Naive thymus-derived CD4-positive, alpha-beta T cell (primary cell): ENCODE data around the gene RIPK3. TPM values are rescaled to one million over a fixed set of nuclear protein-coding genes. Genes with fewer than 3 reads are reported as not detected.

Experiments
- ATAC-seq: fragments of 150-1000 bp; cut with Tn5 transposase; 2 replicates; pipeline ENCODE4 v1.10.0; 2021; ENCODE audit warnings: mild to moderate bottlenecking, moderate library complexity
- CTCF ChIA-PET: fragments of 350-600 bp; sonication (Branson Sonifier 250); formaldehyde crosslinking; loops from one replicate; lab custom pipeline; 2021; ENCODE audit warnings: antibody characterized with exemption; lab: Charles Lee
- POLR2A ChIA-PET: fragments of 350-600 bp; sonication (Branson Sonifier 250); formaldehyde crosslinking; loops from one replicate; lab custom pipeline; 2021; ENCODE audit warnings: antibody characterized with exemption, inconsistent platforms; lab: Charles Lee
- DNase-seq, 9 donors: peaks; one replicate each; pipeline versions ENCODE4 v3.0.0 to v3.0.0-alpha.2; 2020 to 2022; ENCODE audit warnings: mixed read lengths in 1 of 9
- H3K27ac ChIP-seq: one replicate; pipeline ENCODE4 v1.7.0; 2013; ENCODE audit warnings: mild to moderate bottlenecking, low read depth, low read length, moderate library complexity
- H3K27me3 ChIP-seq, 2 donors: one replicate each; pipeline ENCODE4 v1.7.0; 2013; ENCODE audit warnings: low read length in 2 of 2, mild to moderate bottlenecking in 2 of 2, moderate library complexity in 2 of 2; ENCODE audit not compliant: control insufficient read depth in 2 of 2, insufficient read depth in 2 of 2
- H3K36me3 ChIP-seq, 3 experiments: 1 replicate in 2 of 3; 2 replicates in 1 of 3; pipeline ENCODE4 v1.7.0; 2013; ENCODE audit warnings: low read length in 3 of 3, mild to moderate bottlenecking in 3 of 3, moderate library complexity in 1 of 3; ENCODE audit not compliant: insufficient read depth in 3 of 3, control insufficient read depth in 2 of 3
- H3K4me1 ChIP-seq, 2 donors: one replicate each; pipeline ENCODE4 v1.7.0; 2013; ENCODE audit warnings: low read length in 2 of 2, mild to moderate bottlenecking in 2 of 2, moderate library complexity in 1 of 2; ENCODE audit not compliant: control insufficient read depth in 2 of 2, insufficient read depth in 2 of 2
- H3K4me3 ChIP-seq: 2 replicates; pipeline ENCODE4 v1.7.0; 2013; ENCODE audit warnings: mild to moderate bottlenecking, low read length
- H3K9me3 ChIP-seq, 3 experiments: 1 replicate in 2 of 3; 2 replicates in 1 of 3; pipeline ENCODE4 v1.7.0; 2013; ENCODE audit warnings: low read length in 3 of 3; ENCODE audit not compliant: control insufficient read depth in 2 of 3
- H3K27ac Mint-ChIP-seq, 9 donors: one replicate each; pipeline ENCODE4 v1.8.0; 2020 to 2022; ENCODE audit warnings: mixed read lengths in 9 of 9, mild to moderate bottlenecking in 8 of 9, moderate library complexity in 5 of 9, inconsistent platforms in 2 of 9
- H3K27me3 Mint-ChIP-seq, 5 donors: one replicate each; pipeline ENCODE4 v1.8.0; 2021 to 2022; ENCODE audit warnings: mixed read lengths in 5 of 5, mild to moderate bottlenecking in 1 of 5
- H3K36me3 Mint-ChIP-seq, 5 donors: one replicate each; pipeline ENCODE4 v1.8.0; 2020 to 2022; ENCODE audit warnings: mixed read lengths in 5 of 5, mild to moderate bottlenecking in 3 of 5, inconsistent platforms in 1 of 5
- H3K4me1 Mint-ChIP-seq, 7 donors: one replicate each; pipeline ENCODE4 v1.8.0; 2020 to 2022; ENCODE audit warnings: mixed read lengths in 7 of 7, mild to moderate bottlenecking in 3 of 7, inconsistent platforms in 1 of 7
- H3K4me3 Mint-ChIP-seq, 10 donors: one replicate each; pipeline ENCODE4 v1.8.0; 2020 to 2022; ENCODE audit warnings: mild to moderate bottlenecking in 10 of 10, mixed read lengths in 10 of 10, moderate library complexity in 6 of 10, inconsistent platforms in 2 of 10
- H3K9me3 Mint-ChIP-seq, 11 donors: one replicate each; pipeline ENCODE4 v1.8.0; 2020 to 2022; ENCODE audit warnings: mixed read lengths in 11 of 11, mild to moderate bottlenecking in 4 of 11, inconsistent platforms in 1 of 11, moderate library complexity in 1 of 11
- intact Hi-C, 2 donors: fragments of 100-400 bp; cut with micrococcal nuclease; formaldehyde crosslinking; loops; one replicate each; pipeline ENCODE4 v1.15.1; 2023
- polyA plus RNA-seq, 2 donors: library from polyadenylated mRNA; unstranded; fragments of 300-500 nt; fragmentation: Illumina TruSeq; gene quantifications; one replicate each; pipeline ENCODE4 v1.2.3, GENCODE V29; 2021
- total RNA-seq, 6 experiments: library from RNA in 5 of 6; stranded (reverse) in 5 of 6; gene quantifications; 1 replicate in 5 of 6; 2 replicates in 1 of 6; pipeline ENCODE4 v1.2.3 and lab custom pipeline; 2021 to 2026

The RIPK3 gene
- total and polyA plus RNA-seq, 7 experiments from 2014 or later, result 8.2 to 47.5 (median 33.0) TPM

GRCh38 chr14:24366721-24367513, 27.1 kb upstream of the RIPK3 start:
- ChIA-PET POLR2A (interaction anchor here (0.5 to 2.1 kb wide), 4 partner anchors 32 to 64 kb away, joined by 3 to 27 read pairs (median 5); partner anchors contain the start of genes ADCY4, CBLN3 and KHNYN), CTCF (interaction anchor here (0.7 to 2.3 kb wide), 3 partner anchors 53 to 65 kb away, joined by 3 to 19 read pairs (median 3); no protein-coding TSS in a partner anchor)
- Mint-ChIP-seq H3K27me3 (peaks cover 33 to 67% (median 43%) of the 10 kb centered on the region in 5 donors), H3K27ac (peak overlapping the region in 1 of 9 donors; percentile 45), H3K4me1 (peaks cover 23 to 36% (median 29%) of the 10 kb centered on the region in 7 donors), H3K9me3 (peaks cover 0 to 2% (median 0%) of the 10 kb centered on the region in 11 donors), H3K36me3 (no peaks in the 10 kb centered on the region), H3K4me3 (peak overlapping the region; percentile 54 to 88 (median 82))
- DNase-seq, result peak in 7 of 9 donors; percentile 12 to 25 (median 19)
- peak overlapping the region; percentile 43 for H3K4me3 ChIP-seq
- H3K36me3 ChIP-seq, result no peaks in the 10 kb centered on the region
- peaks cover 10 to 23% of the 10 kb centered on the region in 2 donors for H3K27me3 ChIP-seq
- ATAC-seq, result peak; percentile 51
- peaks cover 12 to 26% of the 10 kb centered on the region in 2 donors for H3K4me1 ChIP-seq
- intact Hi-C loops, result loop anchor here in 1 of 2 donors (2.0 to 5.0 kb wide), 3 partner anchors 26 to 45 kb away; no protein-coding TSS in a partner anchor
- H3K27ac ChIP-seq, result no peak overlapping the region
- no peaks in the 10 kb centered on the region for H3K9me3 ChIP-seq

- ChIA-PET CTCF (interaction anchor here (0.7 to 2.3 kb wide), 4 partner anchors 53 to 1117 kb away, joined by 3 to 19 read pairs (median 3); no protein-coding TSS in a partner anchor), POLR2A (interaction anchor here (0.5 to 2.1 kb wide), 4 partner anchors 31 to 64 kb away, joined by 3 to 27 read pairs (median 5); partner anchors contain the start of genes ADCY4, CBLN3 and KHNYN)
- no peak overlapping the region for H3K27ac Mint-ChIP-seq
- H3K9me3 Mint-ChIP-seq, result peaks cover 0 to 2% (median 0%) of the 10 kb centered on the region in 11 donors
- no peaks in the 10 kb centered on the region for H3K36me3 Mint-ChIP-seq
- H3K27me3 Mint-ChIP-seq, result peaks cover 38 to 70% (median 49%) of the 10 kb centered on the region in 5 donors
- H3K9me3 ChIP-seq, result no peaks in the 10 kb centered on the region
- H3K4me1 ChIP-seq, result peaks cover 12 to 26% of the 10 kb centered on the region in 2 donors
- intact Hi-C loops, result loop anchor here in 1 of 2 donors (2.0 to 5.0 kb wide), 3 partner anchors 26 to 46 kb away; no protein-coding TSS in a partner anchor
- peaks cover 10 to 23% of the 10 kb centered on the region in 2 donors for H3K27me3 ChIP-seq
- DNase-seq, result peak in 2 of 9 donors; percentile 8 to 23
- H3K36me3 ChIP-seq, result no peaks in the 10 kb centered on the region
- H3K4me3 ChIP-seq, result peak overlapping the region; percentile 43
- peaks cover 23 to 36% (median 29%) of the 10 kb centered on the region in 7 donors for H3K4me1 Mint-ChIP-seq
- no peak for ATAC-seq
- H3K4me3 Mint-ChIP-seq, result peak overlapping the region in 9 of 10 donors; percentile 14 to 84 (median 81)
- no peak overlapping the region for H3K27ac ChIP-seq
Observed at GRCh38 chr14:24366413-24366720, 26.6 kb upstream of the RIPK3 start.

- peak overlapping the region in 3 of 9 donors; percentile 12 to 48 (median 19) for H3K27ac Mint-ChIP-seq
- H3K4me3 ChIP-seq, result no peak overlapping the region
Observed at GRCh38 chr14:24365600-24366412, 26.0 kb upstream of the RIPK3 start.

GRCh38 chr14:24364841-24365240, 25.1 kb upstream of the RIPK3 start:
- ATAC-seq (no peak), DNase-seq (no peak)
- no peaks in the 10 kb centered on the region for H3K36me3 ChIP-seq
- H3K27ac ChIP-seq, result no peak overlapping the region
- Mint-ChIP-seq H3K27ac (no peak overlapping the region), H3K4me3 (peak overlapping the region in 1 of 10 donors; percentile 21), H3K9me3 (peaks cover 0 to 10% (median 4%) of the 10 kb centered on the region in 11 donors), H3K4me1 (peaks cover 23 to 36% (median 29%) of the 10 kb centered on the region in 7 donors), H3K27me3 (peaks cover 42 to 73% (median 56%) of the 10 kb centered on the region in 5 donors), H3K36me3 (peaks cover 0 to 5% (median 0%) of the 10 kb centered on the region in 5 donors)
- H3K27me3 ChIP-seq, result peaks cover 10 to 23% of the 10 kb centered on the region in 2 donors
- ChIA-PET POLR2A (interaction anchor here (2.1 kb wide), 1 partner anchor 66 kb away, joined by 27 read pairs; the partner anchor contains the start of genes CBLN3 and KHNYN), CTCF (interaction anchor here (0.8 to 2.3 kb wide), 2 partner anchors 33 to 67 kb away, joined by 3 to 19 read pairs; no protein-coding TSS in a partner anchor)
- intact Hi-C loops, result loop anchor here (1.0 to 5.0 kb wide), 3 partner anchors 47 to 71 kb away; no protein-coding TSS in a partner anchor
- peaks cover 12 to 26% of the 10 kb centered on the region in 2 donors for H3K4me1 ChIP-seq
- H3K9me3 ChIP-seq, result peaks cover 0 to 5% (median 0%) of the 10 kb centered on the region in 3 experiments
- H3K4me3 ChIP-seq, result no peak overlapping the region

More at GRCh38 chr14:24365600-24366412, 26.0 kb upstream of the RIPK3 start:
- no peak overlapping the region for H3K27ac ChIP-seq
- ATAC-seq, result peak; percentile 81
- peaks cover 10 to 23% of the 10 kb centered on the region in 2 donors for H3K27me3 ChIP-seq
- H3K4me1 ChIP-seq, result peaks cover 12 to 26% of the 10 kb centered on the region in 2 donors
- peaks cover 0 to under 1% (median 0%) of the 10 kb centered on the region in 5 donors for H3K36me3 Mint-ChIP-seq
- CTCF ChIA-PET, result interaction anchor here (0.6 to 2.3 kb wide), 6 partner anchors 34 to 1116 kb away, joined by 3 to 19 read pairs (median 3); no protein-coding TSS in a partner anchor
- DNase-seq, result peak; percentile 25 to 56 (median 38)
- peaks cover 23 to 36% (median 29%) of the 10 kb centered on the region in 7 donors for H3K4me1 Mint-ChIP-seq
- no peaks in the 10 kb centered on the region for H3K9me3 ChIP-seq
- H3K4me3 Mint-ChIP-seq, result peak overlapping the region; percentile 50 to 85 (median 82)
- H3K9me3 Mint-ChIP-seq, result peaks cover 0 to 2% (median 0%) of the 10 kb centered on the region in 11 donors
- intact Hi-C loops, result loop anchor here (1.0 to 5.0 kb wide), 5 partner anchors 25 to 70 kb away; no protein-coding TSS in a partner anchor
- no peaks in the 10 kb centered on the region for H3K36me3 ChIP-seq
- H3K27me3 Mint-ChIP-seq, result peaks cover 37 to 67% (median 52%) of the 10 kb centered on the region in 5 donors
- POLR2A ChIA-PET, result interaction anchor here (0.5 to 2.1 kb wide), 5 partner anchors 26 to 76 kb away, joined by 3 to 27 read pairs (median 3); partner anchors contain the start of genes ADCY4, CBLN3 and KHNYN

- Histone ChIP-seq H3K9me3 (peaks cover 0 to 7% (median 0%) of the 10 kb centered on the region in 3 experiments), H3K27me3 (peaks cover 10 to 23% of the 10 kb centered on the region in 2 donors), H3K27ac (no peak overlapping the region), H3K4me3 (no peak overlapping the region), H3K4me1 (peaks cover 12 to 26% of the 10 kb centered on the region in 2 donors), H3K36me3 (no peaks in the 10 kb centered on the region)
- peaks cover 0 to 12% (median 5%) of the 10 kb centered on the region in 11 donors for H3K9me3 Mint-ChIP-seq
- ChIA-PET POLR2A (no interaction called here), CTCF (interaction anchor here (0.9 to 1.3 kb wide), 2 partner anchors 22 to 68 kb away, joined by 3 to 5 read pairs; no protein-coding TSS in a partner anchor)
- intact Hi-C loops, result no loop called here
- H3K27ac Mint-ChIP-seq, result no peak overlapping the region
- H3K27me3 Mint-ChIP-seq, result peaks cover 42 to 71% (median 51%) of the 10 kb centered on the region in 5 donors
- DNase-seq (no peak), ATAC-seq (no peak)
- no peak overlapping the region for H3K4me3 Mint-ChIP-seq
- peaks cover 22 to 30% (median 25%) of the 10 kb centered on the region in 7 donors for H3K4me1 Mint-ChIP-seq
- H3K36me3 Mint-ChIP-seq, result peaks cover 0 to 5% (median 0%) of the 10 kb centered on the region in 5 donors
Observed at GRCh38 chr14:24363401-24363800, 23.6 kb upstream of the RIPK3 start.
